Measurements from ENCODE around the gene PPP1R9B.

PPP1R9B gene

GRCh38 chr17:50117202-50118051, 33.0 kb downstream of the PPP1R9B start:
- Histone ChIP-seq H3K27me3 (ENCODE audit: insufficient read depth, poor library complexity, severe bottlenecking) (peaks cover 11% of the 10 kb centered on the region), H3K27ac (ENCODE audit: poor library complexity, severe bottlenecking) (no peak overlapping the region)

GRCh38 chr17:50115756-50116155, 34.7 kb downstream of the PPP1R9B start:
- Histone ChIP-seq H3K36me3 (ENCODE audit: low read depth) (no peaks in the 10 kb centered on the region), H3K27ac (ENCODE audit: poor library complexity, severe bottlenecking) (no peak overlapping the region), H3K4me3 (ENCODE audit: severe bottlenecking) (no peak overlapping the region), H3K4me1 (ENCODE audit: insufficient read depth, poor library complexity, severe bottlenecking) (no peaks in the 10 kb centered on the region), H3K27me3 (ENCODE audit: insufficient read depth, poor library complexity, severe bottlenecking) (peaks cover 11% of the 10 kb centered on the region), H3K9me3 (ENCODE audit: severe bottlenecking) (no peaks in the 10 kb centered on the region)
- no peak for TF ChIP-seq CTCF (IDR thresholded peaks at IDR 0.05; ENCODE audit: poor library complexity, severe bottlenecking)
- DNase-seq (ENCODE audit: low spot score) (no peak), ATAC-seq (ENCODE audit: low read depth) (no peak)

More at GRCh38 chr17:50117202-50118051, 33.0 kb downstream of the PPP1R9B start:
- H3K9me3 ChIP-seq (ENCODE audit: severe bottlenecking), result no peaks in the 10 kb centered on the region
- peak; percentile 70 for TF ChIP-seq CTCF (IDR thresholded peaks at IDR 0.05; ENCODE audit: poor library complexity, severe bottlenecking)
- DNase-seq (ENCODE audit: low spot score) (no peak), ATAC-seq (ENCODE audit: low read depth) (peak; percentile 85)
- H3K36me3 ChIP-seq (ENCODE audit: low read depth), result no peaks in the 10 kb centered on the region
- H3K4me3 ChIP-seq (ENCODE audit: severe bottlenecking), result no peak overlapping the region
- no peaks in the 10 kb centered on the region for H3K4me1 ChIP-seq (ENCODE audit: insufficient read depth, poor library complexity, severe bottlenecking)

- Histone ChIP-seq H3K36me3 (ENCODE audit: low read depth) (no peaks in the 10 kb centered on the region), H3K4me1 (ENCODE audit: insufficient read depth, poor library complexity, severe bottlenecking) (no peaks in the 10 kb centered on the region), H3K27ac (ENCODE audit: poor library complexity, severe bottlenecking) (no peak overlapping the region), H3K27me3 (ENCODE audit: insufficient read depth, poor library complexity, severe bottlenecking) (peaks cover 11% of the 10 kb centered on the region), H3K9me3 (ENCODE audit: severe bottlenecking) (no peaks in the 10 kb centered on the region), H3K4me3 (ENCODE audit: severe bottlenecking) (no peak overlapping the region)
- DNase-seq (ENCODE audit: low spot score) (no peak), ATAC-seq (ENCODE audit: low read depth) (no peak)
- TF ChIP-seq CTCF (IDR thresholded peaks at IDR 0.05; ENCODE audit: poor library complexity, severe bottlenecking), result peak; percentile 52
Observed at GRCh38 chr17:50114849-50115357, 35.6 kb downstream of the PPP1R9B start.

GRCh38 chr17:50114401-50114800, 36.1 kb downstream of the PPP1R9B start:
- Histone ChIP-seq H3K9me3 (ENCODE audit: severe bottlenecking) (no peaks in the 10 kb centered on the region), H3K27ac (ENCODE audit: poor library complexity, severe bottlenecking) (no peak overlapping the region), H3K36me3 (ENCODE audit: low read depth) (no peaks in the 10 kb centered on the region), H3K4me3 (ENCODE audit: severe bottlenecking) (no peak overlapping the region), H3K27me3 (ENCODE audit: insufficient read depth, poor library complexity, severe bottlenecking) (peaks cover 11% of the 10 kb centered on the region), H3K4me1 (ENCODE audit: insufficient read depth, poor library complexity, severe bottlenecking) (no peaks in the 10 kb centered on the region)
- no peak for ATAC-seq (ENCODE audit: low read depth)
- DNase-seq (ENCODE audit: low spot score), result no peak
- no peak for TF ChIP-seq CTCF (IDR thresholded peaks at IDR 0.05; ENCODE audit: poor library complexity, severe bottlenecking)

All from RWPE2 (cell line).